Choroid plexus epithelial cell (primary cell): Measurements from ENCODE around the gene TNFRSF11A.

Experiments
- DNase-seq: peaks from one replicate; pipeline ENCODE4 v3.0.0-alpha.2; 2010; ENCODE audit warnings: low read depth
- H3K4me3 ChIP-seq: 2 replicates; pipeline ENCODE4 v1.5.1; 2011; ENCODE audit warnings: low read depth, mild to moderate bottlenecking, control low read depth, low read length, moderate library complexity
- CTCF ChIP-seq: conservative IDR thresholded peaks from 2 replicates; pipeline ENCODE4 v1.5.1; 2011; ENCODE audit warnings: low read depth, mild to moderate bottlenecking, control low read depth, inconsistent platforms, low read length, moderate library complexity

TNFRSF11A gene

GRCh38 chr18:62436636-62437234 lies 111.6 kb downstream of the TNFRSF11A start:
- no peak for TF ChIP-seq CTCF
- H3K4me3 ChIP-seq, result no peak overlapping the region
- DNase-seq, result no peak

DNA sequence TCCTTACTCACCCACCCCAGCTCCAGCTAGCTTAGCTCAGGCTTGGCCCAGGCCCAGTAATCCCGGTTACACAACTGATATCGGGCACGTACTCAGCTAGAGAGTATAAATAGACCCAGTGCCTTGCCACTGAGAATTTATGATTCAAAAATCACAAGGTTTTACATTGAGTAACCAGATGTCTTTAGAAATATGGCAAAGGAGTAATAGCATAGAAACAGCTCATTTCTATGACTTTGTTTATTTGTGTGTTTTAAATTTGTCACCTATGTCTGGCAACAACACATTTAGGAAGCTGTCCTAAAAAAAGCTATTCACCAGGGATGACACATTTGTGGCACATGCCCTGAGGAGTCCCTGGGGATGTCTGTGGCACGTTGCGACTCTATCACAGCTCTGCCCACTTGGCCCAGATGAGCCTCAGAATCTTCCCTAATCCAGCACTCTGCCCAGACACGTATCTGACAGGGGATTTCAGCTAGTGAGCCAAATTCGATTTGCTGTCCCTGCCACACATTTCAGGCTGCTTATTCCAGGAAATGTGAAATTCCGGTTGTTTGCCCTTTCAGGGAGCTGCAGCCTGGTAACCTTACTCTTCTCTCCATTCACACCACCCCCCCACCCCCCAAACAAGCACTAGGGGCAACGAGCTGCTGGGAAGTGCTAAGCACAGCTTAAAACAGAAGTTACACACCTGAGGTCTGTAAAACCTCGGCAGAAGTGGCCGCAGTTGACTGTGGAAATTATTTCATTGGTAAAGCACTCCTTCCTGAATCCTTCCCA lies 112.3 kb downstream of the TNFRSF11A start:
- H3K4me3 ChIP-seq, result no peak overlapping the region
- TF ChIP-seq CTCF, result no peak
- peak; percentile 83 for DNase-seq

GRCh38 chr18:62438018-62438329 lies 112.9 kb downstream of the TNFRSF11A start:
- no peak for DNase-seq
- TF ChIP-seq CTCF, result no peak
- no peak overlapping the region for H3K4me3 ChIP-seq

DNA sequence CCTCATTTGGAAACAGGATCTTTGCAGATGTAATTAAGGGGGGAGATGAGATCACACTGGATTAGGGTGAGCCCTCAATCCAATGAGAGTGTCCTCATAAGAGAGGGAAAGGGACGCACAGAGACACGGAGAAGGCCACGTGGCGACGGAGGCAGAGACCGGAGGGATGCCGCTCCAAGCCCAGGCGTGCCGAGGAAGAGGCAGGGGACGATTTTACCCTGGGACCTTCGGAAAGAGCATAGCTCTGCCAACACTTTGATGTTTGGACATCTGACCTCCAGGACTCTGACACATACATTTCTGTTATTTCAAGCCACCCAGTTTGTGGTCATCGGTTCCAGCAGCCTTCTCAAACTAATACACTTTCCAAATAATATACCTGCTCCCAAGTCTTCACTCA lies 113.3 kb downstream of the TNFRSF11A start:
- no peak overlapping the region for H3K4me3 ChIP-seq

GRCh38 chr18:62438866-62439265 lies 113.8 kb downstream of the TNFRSF11A start:
- H3K4me3 ChIP-seq, result no peak overlapping the region
- DNase-seq, result no peak
- TF ChIP-seq CTCF, result no peak

More for the DNA sequence above, 113.3 kb downstream of the TNFRSF11A start:
- TF ChIP-seq CTCF, result no peak
- no peak for DNase-seq
